ENCODE measurements around the gene CNTNAP2.

The CNTNAP2 gene

GRCh38 chr7:146922782-146923181 lies 806.2 kb downstream of the CNTNAP2 start:
- DNase-seq = no peak

DNA sequence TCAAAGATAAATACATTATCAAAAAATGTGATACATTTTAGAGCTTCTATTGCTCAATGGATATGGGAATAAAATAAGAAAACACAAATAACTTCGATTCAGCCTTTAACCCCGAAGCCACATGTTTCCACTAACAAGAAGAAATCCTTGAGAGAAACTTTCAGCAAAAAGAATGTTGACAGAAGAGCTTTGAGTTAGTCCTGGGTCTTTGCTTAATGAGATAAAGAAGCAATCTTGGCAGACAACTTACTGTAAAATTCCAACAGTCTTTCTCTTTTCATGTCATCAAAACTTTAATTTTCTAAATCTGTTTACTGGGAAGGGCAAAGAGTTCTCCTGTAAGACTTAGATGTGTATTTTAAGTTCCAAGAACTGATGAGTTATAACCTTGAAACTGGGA lies 810.2 kb downstream of the CNTNAP2 start:
- DNase-seq = no peak

- no peak for DNase-seq
Measured at GRCh38 chr7:146937836-146938235, 821.2 kb downstream of the CNTNAP2 start.

DNA sequence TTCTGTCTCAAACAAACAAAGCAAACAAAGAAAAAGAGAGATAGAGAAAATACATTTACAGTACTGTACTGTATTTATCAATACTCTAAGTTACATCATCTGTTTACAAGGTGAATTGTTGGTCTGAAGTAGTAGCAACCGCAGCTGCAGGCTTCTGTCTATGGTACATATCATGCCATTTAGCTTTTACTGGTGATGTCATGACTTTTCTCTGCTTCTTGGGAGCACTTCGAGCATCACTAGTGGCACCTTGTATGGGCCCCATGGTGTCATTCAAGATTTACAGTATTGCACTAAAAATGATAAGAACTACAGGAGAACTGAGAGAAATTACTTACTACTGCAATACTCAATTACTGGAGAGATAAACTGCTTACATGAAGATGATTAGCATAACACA lies 826.9 kb downstream of the CNTNAP2 start:
- no peak for DNase-seq

DNA sequence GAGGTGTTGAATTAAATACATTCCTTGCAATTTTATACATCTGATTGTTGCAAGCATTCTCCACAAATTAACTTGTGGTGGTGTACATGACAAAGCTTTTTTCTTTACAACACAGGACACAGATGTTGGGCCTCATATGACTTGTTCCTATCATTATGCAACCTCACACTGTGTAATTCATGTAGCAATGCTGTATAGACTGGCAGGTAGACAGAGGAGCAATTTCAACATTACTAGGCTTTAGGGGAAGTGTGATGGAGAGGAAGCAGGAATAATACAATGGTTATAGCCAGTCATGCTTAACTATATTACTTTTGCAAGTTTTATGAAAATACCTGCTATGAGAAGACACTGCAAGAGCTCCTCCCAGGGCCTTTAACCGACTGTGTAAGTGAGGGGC lies 832.1 kb downstream of the CNTNAP2 start:
- peak; percentile 16 for DNase-seq

GRCh38 chr7:146956321-146956720 lies 839.7 kb downstream of the CNTNAP2 start:
- no peak for DNase-seq

- peak; percentile 41 for DNase-seq
Measured at GRCh38 chr7:146956853-146957252, 840.3 kb downstream of the CNTNAP2 start.

- no peak for DNase-seq
Measured at GRCh38 chr7:146960773-146961391, 844.3 kb downstream of the CNTNAP2 start.

DNA sequence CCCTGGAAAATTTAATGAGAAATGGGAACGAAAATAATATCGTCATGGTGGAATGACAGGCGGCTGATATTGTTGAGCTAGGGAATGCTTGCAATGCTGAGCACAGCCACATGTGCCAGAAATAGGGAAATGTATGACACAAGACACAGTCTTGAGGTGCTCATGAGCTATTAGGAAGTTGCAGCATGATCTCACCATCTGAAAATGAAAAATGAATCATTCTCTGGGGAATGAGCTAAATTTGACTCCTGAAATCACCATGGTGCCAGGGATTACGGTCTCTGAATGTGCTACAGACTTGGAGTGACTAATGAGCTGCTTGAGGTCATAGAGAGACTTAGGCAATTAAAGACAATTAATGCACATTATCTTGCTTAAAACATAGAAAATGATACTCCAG lies 845.0 kb downstream of the CNTNAP2 start:
- DNase-seq = peak; percentile 86

DNA sequence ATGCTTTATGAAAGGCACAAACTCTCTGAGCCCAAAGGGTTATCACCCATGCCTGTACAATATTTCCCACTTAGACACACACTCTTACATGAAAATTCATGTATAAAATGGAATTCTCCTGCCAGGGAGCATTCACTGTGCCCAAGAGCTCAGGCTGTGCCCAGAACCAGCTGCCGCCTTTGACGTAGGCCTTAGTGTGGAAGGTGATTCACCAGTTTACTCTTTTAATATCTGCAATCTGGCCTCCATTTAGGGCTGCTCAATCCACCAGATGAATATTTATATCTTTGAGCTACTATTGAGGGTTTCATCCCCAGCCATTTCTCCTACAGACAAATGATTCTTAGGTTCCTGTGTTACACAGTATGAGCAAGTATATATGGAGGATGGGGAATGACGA lies 849.7 kb downstream of the CNTNAP2 start:
- DNase-seq = no peak

GRCh38 chr7:146982482-146982881 lies 865.9 kb downstream of the CNTNAP2 start:
- no peak for DNase-seq

DNA sequence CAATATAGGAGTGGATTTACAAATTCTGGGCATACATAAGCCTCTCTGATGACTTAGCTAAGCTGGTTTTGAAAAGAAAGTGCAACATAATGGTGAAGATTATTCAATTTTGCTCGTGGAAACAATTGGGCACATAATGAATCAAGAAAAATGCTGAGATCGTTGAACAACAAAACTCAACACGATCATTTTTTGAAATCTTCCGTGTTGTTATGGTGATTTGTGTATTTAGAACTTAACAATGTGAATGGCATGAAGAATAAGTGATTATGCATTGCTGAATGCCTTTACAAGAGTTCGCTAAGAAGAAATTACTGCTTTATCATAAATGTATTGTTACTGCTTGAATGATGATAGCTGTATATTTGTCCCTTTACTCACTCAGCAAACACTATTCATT lies 875.0 kb downstream of the CNTNAP2 start:
- no peak for DNase-seq

DNA sequence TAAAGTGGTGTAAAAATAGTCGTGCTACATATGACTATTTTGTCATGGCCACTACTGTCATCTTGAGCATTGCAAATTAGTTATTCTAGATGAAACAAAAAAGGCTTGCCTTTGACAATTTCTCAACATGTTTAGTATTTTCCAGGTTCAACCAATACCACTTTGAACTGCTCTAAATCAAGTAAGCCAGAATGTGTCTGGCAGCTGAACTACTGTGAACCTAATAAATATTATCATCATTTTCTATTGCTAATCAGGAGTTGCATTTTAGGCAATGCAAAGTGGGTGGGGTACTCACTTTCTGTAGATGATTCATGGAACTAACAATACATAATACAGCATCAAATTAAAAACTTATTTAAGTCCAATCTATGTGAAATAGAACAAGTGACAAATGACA lies 877.2 kb downstream of the CNTNAP2 start:
- no peak for DNase-seq

DNA sequence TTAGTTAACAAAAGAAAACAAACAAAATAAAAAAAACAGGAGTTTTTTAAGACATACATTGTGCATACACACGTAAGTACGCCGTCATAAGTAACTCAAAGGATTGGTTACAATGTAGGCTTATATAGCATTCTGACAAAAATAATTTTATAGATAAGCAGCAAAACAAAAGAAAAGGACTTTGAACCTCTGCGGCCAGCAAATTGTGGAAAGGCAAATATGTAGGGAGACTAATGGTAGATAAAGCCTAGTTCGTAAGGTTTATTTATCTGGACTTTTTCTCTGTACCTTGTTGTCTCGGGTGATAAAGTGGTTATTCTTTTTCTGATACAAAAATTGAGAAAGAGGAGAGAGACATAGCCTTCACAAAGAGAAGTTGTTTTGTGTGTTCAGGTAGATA lies 891.9 kb downstream of the CNTNAP2 start:
- DNase-seq = no peak

DNA sequence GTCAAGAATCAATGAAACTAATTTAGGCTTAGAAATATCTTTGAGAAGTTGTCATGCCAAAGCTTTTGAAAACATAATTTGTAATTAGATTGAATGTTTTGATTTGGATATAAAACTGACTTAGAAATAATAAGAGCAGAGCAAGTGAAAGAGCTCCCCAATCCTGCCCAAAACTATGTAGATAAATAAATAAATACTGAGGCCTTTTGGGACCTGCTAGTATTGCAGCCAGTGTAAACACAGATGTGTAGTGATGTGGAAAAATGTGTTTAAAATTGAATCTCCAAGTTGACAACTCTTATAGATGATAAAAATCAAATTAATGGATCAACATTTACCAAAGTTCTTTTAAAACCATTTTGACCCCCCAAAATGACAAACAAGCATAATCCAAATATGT lies 896.1 kb downstream of the CNTNAP2 start:
- no peak for DNase-seq

DNA sequence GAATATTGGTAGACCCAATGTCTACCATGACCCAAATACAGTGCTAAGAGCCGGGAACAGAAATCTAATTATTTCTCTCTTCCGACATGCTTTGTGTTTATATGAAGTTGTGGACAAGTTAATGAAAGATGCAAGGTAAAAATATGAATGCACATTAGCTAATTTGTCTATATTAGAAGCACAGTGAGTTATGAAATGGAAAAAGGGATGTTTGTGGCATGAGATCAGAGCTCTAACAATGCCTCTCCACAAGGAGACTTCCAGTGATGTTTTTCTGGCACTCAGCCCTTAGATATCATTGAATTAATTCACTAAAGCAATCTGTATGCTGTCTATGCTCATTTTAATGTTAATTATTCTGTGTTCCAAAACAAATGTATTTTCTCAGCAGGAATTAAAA lies 897.2 kb downstream of the CNTNAP2 start:
- peak; percentile 40 for DNase-seq

GRCh38 chr7:147014286-147014955 lies 897.8 kb downstream of the CNTNAP2 start:
- peak; percentile 36 for DNase-seq

- DNase-seq = no peak
Measured at GRCh38 chr7:147015999-147016398, 899.4 kb downstream of the CNTNAP2 start.

DNA sequence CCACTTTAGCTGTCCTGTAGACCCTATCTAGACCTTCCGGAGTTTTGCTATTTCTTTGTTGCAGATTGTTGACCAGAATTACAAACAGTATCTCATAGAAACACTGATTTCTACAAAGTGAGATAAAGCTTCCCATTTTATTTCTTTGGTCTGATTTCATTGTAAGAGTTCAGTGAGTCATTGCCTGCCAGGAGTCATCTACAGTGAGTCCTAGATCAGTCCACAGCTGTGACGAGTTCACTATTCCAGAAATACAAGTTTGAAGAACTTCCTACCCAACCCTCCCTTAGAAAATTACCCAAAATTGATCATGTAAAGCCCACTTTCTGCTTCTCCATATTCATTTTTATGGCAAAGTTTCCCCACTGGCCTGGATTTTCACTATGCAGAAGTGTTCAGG lies 905.5 kb downstream of the CNTNAP2 start:
- peak; percentile 25 for DNase-seq

DNA sequence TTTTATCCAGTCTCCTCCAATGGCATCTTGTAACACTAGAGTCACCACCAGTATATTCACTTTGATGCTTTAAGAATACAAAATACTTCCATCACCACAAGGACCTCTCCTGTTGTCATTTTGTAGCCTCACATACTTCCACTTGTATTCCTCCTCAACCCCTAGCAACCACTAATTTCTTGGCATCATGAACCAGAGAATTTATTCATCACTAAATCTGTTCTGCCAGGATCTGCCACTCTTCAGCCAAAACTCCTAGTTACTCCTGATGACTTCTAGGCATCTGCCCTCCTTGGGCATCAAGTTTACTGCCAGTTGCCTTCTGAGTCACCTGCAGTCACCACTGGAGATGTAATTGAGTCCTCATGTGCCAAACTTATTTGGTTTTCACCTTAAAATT lies 906.8 kb downstream of the CNTNAP2 start:
- no peak for DNase-seq

DNA sequence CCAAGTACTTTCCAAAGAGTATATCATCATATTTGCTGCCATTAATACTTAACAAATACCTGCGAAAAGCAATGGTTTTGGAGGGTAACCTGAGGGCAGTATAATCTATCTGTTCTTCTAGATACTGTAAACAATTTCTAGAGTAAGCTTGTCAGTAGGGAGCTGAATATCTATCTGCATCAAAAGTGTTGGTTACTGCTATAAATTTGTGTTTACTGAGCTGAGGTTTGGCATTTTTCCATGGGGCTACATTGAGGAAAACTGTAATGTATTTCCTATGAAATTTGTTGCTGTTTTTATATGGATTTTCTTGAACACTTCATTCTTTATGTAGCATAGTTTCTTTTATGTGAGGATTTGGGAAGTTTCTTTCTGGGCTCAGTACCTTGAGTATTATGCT lies 913.4 kb downstream of the CNTNAP2 start:
- DNase-seq = no peak

DNA sequence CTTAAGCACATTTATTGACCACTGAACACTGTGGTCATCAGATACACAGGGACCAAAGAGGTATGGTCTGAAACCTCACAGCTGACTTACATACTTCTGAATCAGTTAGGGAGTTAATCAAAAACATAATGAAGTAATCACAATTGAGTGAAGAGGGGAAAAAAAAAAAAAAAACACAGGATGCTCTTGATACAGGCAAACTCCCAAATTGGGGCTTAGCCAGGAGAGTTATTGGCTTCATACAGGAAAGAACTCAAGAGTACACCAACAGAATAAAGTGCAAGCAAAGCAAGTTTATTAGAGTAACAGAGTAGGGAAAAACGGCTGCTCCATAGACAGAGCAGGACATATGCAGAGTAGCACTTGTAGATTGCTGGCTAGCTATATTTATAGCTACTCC lies 917.0 kb downstream of the CNTNAP2 start:
- DNase-seq = no peak

- no peak for DNase-seq
Measured at GRCh38 chr7:147041438-147041837, 924.8 kb downstream of the CNTNAP2 start.

GRCh38 chr7:147044941-147045340 lies 928.3 kb downstream of the CNTNAP2 start:
- DNase-seq = no peak

DNA sequence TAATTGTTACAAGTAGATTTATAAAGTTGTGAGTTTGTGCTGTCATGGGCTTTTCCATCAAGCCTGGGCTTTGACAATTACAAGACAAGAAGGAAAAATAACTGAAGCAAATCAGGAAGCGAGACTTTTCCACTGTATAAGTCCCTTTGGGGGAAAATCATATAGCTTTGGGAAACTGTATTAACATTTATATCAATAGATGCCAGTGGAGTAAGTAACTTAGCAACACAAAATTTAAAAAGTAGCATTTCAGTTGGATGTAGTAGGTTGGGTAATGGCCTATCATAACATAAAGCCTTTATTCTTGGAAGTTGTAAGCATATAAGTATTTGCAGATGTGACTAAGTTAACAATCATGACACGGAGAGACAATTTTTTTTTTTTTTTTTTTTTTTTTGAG lies 931.1 kb downstream of the CNTNAP2 start:
- DNase-seq = no peak
